ENCODE measurements around the gene KRTAP4-1.
"Not testable (repeated sequence)": the region's sequence is repeated elsewhere in the genome, so short reads cannot be mapped to it uniquely, and the experiment has no call there.

Gene KRTAP4-1

DNA sequence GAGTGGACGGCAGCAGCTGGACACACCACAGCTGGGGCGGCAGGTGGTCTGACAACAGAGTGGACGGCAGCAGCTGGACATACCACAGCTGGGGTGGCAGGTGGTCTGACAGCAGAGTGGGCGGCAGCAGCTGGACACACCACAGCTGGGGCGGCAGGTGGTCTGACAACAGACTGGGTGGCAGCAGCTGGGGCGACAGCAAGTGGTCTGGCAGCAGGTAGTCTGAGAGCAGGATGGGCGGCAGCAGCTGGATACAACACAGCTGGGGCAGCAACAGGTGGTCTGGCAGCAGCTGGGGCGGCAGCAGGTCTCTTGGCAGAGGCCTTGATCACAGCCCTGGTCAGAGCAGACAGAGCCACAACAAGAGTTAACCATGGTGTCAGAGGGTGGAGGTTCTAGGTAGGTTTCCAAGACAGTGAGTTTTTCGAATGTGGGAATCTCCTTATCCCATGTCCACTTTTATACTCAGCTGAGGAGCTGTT is at the start of gene KRTAP4-1:
KRTAP4-1 (minus strand) TSS at position 432 of the 482 bp plus-strand sequence; CDS start at position 375, 57 bp downstream.
- no peak for DNase-seq

DNA sequence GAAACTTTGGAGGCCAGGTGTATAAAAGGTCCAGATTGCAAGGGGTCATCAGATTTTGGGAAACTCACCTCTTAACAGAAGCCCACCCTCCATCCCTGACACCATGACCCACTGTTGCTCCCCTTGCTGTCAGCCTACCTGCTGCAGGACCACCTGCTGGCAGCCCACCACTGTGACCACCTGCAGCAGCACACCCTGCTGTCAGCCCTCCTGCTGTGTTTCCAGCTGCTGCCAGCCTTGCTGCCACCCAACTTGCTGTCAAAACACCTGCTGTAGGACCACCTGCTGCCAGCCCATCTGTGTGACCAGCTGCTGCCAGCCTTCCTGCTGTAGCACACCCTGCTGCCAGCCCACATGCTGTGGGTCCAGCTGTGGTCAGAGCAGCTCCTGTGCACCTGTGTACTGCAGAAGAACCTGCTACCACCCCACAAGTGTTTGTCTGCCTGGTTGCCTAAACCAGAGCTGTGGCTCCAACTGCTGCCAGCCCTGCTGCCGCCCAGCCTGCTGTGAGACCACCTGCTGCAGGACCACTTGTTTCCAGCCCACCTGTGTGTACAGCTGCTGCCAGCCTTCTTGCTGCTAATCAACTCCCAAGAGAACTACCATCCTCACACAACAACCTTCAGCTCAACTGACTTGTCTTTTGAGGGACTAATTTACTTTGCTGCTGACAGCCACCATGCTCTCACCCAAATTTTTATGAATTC is 47.8 kb upstream of the KRTAP4-1 start, which contains the start of gene KRTAP9-3:
KRTAP9-3 (plus strand) TSS at position 51 of the 707 bp plus-strand sequence; CDS start at position 104, 53 bp downstream.
- not testable (repeated sequence) for DNase-seq

DNA sequence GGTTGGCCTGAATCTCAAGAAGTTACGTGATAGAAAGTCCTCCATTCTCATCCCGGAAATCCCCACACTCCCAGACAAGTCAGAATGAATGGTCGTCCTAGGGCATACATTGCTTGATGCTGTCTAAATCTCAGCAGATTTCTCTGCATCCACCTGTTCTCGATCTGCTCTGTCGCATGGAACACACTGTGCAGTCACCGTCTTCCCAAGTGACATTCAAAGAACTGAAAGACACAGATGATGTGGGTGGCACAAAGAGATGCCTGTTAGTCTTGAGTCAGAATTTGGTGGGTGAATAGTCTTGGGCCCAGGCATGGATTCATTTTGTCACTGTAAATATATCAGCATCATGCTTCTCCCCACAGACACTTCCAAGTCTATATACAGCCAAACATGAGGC is 47.0 kb upstream of the KRTAP4-1 start:
- no peak for DNase-seq

DNA sequence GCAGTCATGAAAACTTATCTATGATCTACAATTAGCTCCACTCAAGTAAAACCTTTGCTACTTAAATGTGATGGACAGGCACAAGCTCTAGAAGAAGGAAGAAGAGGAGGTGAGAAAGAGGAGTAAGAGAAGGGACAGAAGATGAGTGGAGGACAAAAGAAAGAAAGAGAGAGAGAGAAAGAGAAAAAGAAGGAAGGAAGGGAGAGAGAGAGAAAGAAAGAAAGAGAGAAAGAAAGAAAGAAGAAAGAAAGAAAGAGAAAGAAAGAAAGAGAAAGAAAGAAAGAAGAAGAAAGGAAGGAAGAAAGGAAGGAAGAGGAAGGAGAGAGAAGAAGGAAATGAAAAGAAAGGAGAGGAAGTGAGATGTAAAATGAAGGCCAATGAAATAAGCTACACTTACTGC is 45.4 kb upstream of the KRTAP4-1 start:
- no peak for DNase-seq

DNA sequence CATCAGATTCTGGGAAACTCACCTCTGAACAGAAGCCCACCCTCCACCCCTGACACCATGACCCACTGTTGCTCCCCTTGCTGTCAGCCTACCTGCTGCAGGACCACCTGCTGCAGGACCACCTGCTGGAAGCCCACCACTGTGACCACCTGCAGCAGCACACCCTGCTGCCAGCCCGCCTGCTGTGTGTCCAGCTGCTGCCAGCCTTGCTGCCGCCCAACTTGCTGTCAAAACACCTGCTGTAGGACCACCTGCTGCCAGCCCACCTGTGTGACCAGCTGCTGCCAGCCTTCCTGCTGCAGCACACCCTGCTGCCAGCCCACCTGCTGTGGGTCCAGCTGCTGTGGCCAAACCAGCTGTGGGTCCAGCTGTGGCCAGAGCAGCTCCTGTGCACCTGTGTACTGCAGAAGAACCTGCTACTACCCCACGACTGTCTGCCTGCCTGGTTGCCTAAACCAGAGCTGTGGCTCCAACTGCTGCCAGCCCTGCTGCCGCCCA is 41.9 kb upstream of the KRTAP4-1 start, which contains the start of gene KRTAP9-2:
KRTAP9-2 (plus strand) TSS at position 51 of the 498 bp plus-strand sequence; CDS start at position 58, 7 bp downstream.
- DNase-seq, result not testable (repeated sequence)

DNA sequence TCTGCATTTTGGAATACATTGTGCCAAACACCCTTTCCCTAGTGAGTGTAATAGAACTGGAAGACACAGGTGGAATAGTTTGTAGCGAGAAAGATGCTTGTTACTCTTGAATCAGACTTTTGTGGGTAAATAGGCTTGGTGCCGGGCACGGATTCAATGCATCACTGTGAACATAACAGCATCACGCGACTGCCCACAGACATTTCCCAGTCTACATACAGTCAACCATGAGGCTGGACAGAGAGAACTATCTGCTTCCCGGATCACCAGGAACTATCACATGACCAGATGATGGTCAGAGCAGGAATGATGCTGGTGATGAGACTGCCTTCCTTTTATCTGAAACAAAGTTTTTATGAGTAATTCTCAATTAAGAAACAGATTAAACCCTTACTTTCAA is 41.3 kb upstream of the KRTAP4-1 start:
- DNase-seq, result no peak

DNA sequence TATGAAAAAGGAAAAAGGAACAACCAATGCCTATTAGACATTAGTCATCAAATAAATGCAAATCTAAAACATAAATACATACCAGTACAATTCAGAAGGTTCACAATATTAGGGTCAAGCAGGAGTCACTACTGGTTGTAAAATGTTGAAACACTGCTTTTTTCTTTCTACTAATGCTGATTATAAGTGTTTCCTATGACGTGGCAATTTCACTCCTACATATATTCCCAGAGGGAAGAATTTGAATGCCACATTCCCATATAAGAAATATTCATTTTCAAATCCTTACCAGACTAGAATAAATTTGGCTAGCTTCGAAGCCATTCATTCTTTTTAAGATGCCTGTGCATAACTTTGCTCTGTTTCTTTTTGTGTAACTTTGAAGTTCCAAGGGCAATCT is 39.1 kb upstream of the KRTAP4-1 start:
- DNase-seq, result no peak

DNA sequence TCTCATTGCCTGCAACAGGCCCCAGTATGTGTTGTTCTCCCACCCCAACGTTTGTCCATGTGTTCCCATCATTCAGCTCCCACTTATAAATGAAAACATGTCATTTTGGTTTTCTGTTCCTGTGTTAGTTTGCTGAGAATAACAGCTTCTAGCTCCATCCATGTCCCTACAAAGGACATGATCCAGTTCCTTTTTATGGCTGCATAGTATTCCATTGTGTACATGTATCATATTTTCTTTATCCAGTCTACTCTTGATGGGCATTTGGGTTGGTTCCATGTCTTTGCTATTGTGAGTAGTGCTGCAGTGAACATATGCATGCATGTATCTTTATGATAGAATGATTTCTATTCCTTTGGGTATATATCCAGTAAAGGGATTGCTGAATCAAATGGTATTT is 31.0 kb upstream of the KRTAP4-1 start:
- DNase-seq, result no peak

DNA sequence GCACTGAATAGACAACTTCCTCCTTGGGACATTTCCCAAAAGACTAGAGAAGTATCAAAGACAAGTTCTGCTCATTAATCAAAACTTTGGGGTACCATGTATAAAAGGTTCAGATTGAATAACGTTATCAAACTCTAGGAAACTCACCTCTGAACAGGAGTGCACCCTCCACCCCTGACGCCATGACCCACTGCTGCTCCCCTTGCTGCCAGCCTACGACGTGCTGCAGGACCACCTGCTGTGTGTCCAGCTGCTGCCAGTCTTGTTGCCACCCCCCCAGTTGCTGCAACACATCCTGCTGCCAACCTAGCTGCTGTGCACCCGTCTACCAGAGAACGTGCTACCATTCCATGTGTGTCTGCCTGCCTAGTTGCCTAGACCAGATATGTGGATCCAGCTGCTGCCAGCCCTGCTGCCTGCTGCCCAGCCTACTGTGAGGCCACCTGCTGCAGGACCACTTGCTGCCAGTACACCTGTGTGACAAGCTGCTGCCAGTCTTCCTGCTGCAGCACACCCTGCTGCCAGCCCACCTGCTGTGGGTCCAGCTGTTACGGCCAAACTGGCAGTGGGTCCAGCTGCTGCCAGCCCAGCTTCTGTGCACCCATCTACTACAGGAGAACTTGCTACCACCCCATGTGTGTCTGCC is 27.9 kb upstream of the KRTAP4-1 start:
- DNase-seq, result peak; percentile 75

DNA sequence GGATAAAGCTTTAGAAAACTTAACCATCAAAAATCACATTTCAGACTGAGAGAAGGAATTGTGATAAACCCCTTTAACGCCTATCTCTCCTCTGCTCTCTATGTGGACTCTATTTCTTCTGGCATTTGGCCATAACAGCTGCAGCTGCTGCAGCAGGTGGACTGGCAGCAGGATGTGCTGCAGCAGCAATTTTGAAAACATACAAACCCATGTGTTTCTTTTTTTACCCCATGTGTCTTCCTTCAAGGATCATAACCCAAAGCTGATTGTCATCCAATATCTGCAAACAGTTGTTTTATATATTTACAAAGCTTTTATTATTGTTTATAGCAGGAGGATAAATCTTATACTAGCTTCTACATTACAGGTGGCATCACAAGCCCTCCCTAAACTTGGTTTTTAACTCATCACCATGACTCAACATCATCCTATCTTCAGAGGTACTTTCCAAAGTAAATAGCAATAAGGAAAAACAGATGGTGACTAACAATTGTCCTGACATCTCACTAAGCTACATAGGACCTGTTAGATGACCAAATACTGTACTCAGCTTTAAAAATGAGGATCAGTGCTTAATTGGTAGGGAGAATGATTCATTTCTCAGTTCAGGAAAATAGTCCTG is 27.2 kb upstream of the KRTAP4-1 start:
- DNase-seq, result peak; percentile 90

DNA sequence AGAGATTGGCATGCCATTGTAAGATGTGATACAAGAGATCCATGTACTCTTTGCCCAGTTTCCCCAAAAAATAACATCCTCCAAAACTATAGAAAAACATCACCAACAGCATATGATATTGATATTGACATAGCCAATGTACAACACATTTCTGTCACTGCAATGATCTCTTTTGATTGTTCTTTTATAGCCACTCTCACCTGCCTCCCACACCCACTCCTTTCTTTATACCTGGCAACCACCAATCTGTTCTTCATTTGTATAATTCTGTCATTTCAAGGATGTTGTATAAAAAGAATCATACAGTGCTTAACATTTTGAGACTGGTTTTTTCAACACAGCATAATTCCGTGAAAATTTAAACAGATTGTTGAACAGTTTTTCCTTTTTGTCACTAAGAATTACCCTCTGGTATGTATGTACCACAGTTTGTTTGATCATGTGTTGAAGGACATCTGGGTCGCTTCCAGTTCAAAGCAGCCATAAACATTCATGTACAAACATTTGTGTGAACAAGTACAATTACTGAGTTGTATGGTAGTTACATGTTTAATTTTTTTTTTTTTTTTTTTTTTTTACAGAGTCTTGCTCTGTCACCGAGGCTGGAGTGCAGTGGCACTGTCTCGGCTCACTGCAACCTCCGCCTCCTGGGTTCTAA is 14.8 kb upstream of the KRTAP4-1 start:
- no peak for DNase-seq

DNA sequence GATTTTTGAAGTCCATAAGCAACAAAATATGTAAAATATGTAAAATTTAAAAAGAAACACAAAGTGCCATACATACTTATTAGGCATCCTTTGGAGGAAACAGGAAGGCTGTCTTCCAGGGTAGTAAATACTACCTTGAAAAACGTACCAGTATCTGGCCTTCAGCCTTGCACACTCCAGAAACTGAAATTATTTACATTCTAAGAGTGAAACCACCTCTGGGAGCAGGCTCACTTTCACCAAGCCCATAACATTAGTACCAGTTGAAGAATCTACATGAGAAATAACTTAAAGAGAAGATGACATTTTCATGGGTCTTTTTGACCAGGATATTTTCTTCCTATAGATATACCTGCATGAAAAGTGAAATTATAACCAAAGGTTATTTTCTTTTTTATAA is 11.4 kb upstream of the KRTAP4-1 start:
- DNase-seq, result no peak

DNA sequence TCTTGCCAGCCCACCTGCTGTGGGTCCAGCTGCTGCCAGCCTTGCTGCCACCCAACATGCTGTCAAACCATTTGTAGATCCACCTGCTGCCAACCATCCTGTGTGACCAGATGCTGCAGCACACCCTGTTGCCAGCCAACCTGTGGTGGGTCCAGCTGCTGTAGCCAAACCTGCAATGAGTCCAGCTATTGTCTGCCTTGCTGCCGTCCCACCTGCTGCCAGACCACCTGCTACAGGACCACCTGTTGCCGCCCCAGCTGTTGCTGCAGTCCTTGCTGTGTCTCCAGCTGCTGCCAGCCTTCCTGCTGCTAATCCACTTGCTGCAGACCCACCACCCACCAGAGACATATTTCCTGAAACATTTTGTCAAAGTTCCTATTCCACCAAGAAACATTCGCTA is 5.6 kb upstream of the KRTAP4-1 start:
- DNase-seq, result no peak

DNA sequence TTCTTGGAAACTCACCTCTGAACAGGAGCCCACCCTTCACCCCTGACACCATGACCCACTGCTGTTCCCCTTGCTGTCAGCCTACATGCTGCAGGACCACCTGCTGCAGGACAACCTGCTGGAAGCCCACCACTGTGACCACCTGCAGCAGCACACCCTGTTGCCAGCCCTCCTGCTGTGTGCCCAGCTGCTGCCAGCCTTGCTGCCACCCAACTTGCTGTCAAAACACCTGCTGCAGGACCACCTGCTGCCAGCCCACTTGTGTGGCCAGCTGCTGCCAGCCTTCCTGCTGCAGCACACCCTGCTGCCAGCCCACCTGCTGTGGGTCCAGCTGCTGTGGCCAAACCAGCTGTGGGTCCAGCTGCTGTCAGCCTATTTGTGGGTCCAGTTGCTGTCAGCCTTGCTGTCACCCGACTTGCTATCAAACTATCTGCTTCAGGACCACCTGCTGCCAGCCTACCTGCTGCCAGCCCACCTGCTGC is 5.2 kb upstream of the KRTAP4-1 start, which contains the start of gene KRTAP9-1:
KRTAP9-1 (plus strand) TSS at position 51 of the 482 bp plus-strand sequence; CDS start at position 51, 0 bp downstream.
- DNase-seq, result not testable (repeated sequence)

DNA sequence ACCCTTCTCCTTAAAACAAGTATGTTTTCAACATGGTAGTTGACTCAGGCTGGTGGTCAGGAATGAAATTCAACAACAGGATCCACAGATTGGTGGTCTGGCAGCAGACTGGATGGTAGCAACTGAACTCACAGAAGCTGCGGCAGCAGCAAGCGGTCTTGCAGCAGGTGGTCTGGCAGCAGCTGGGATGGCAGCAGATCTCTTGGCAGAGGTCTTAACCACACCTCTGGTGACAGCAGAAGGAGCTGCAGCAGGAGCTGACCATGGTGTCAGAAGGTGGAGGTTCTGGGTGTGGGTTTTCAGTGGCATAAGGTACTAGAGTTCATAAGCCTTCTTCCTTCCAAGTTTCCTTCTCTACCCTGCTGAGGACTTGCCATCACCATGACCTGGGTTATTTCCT is 2.2 kb upstream of the KRTAP4-1 start:
- DNase-seq, result peak; percentile 30

DNA sequence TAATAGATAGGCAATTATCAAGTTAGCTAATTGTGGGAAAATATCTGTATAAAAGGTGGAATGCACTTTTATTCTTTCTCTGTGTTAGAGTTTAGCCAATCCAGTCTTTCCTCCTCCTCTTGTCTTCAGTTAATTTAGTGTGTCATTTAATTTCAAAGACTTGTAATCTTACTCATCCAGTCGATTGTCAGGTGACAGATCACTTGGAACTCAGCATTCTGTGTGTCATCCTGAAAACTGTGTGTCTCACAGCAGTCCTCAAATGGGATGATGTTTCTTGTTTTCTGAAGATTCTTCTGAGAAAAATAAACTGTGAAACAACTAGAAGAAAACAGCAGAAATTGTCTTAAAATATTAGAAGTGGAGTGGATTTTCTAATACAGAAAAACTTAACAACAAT is 290 bp upstream of the KRTAP4-1 start:
- no peak for DNase-seq

DNA sequence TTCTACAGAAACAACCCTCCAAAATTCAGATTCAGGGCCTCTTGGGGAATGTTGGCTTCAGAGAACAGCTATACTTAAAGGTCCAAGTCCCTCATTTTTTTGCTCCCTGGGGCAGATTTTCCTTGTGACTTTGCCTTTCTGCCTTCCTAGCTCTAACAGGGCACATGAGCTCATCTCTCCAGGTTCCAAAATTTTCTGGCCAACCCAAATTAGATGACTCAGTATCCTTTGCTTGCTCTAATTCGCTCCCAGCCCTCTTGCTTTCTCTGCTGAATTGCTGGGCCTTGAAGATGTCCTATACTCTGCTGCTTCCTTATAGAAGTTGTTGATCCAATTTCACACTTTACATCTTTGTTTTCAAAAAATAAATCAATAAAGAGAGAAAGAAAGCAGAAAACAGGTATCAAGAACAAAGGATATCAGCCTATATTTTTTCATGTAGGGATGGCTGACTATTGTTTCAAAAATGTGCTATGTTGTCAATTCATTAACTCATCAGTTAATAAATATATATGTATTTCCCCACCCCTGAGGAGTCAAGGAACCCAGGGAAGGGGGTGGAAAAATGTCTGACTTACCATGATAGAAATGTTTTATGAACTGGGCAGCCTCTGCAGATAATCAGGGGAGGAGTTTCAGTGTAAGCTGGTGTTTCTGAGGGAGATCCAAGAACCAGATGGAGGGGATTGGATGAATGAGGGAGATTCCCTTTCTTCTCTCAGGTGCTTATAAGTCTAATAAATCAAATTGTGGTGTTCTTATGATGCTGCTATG is 5.7 kb downstream of the KRTAP4-1 start:
- no peak for DNase-seq

DNA sequence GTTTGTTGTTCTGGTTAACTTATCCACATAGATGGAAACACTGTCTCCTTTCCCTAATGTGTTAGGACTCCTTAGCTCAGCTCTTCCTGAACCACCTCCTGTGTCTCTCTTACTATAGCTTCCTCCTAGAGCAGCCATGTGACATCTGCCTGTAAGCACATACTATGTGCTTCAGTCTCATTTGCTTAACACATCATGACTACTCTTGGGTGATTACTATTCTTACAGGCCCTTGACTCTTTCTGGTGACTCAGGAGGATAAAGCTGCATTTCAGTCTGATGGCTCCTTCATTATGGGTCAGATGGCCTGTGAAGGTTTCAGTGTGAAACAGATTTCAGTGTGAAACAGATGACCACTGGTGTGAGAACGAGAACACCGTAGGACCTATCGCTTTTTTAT is 6.4 kb downstream of the KRTAP4-1 start:
- DNase-seq, result no peak

DNA sequence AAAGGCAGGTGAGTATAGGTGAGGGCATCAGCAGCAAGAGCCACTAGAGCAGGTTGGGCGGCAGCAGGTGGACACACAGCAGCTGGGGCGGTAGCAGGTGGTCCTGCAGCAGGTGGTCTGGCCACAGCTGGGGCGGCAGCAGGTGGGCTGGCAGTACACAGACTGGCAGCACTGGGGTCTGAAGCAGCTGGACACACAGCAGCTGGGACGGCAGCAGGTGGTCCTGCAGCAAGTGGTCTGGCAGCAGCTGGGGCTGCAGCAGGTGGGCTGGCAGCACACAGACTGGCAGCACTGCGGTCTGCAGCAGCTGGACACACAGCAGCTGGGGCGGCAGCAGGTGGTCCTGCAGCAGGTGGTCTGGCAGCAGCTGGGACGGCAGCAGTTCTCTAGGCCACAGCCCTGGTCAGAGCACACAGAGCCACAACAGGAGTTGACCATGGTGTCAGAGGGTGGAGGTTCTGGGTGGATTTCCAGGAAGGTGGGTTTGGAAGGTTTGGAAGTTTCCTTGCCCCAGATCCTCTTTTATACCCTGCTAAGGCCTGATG is 6.9 kb downstream of the KRTAP4-1 start, which contains the start of gene KRTAP4-2:
KRTAP4-2 (minus strand) TSS at position 495 of the 545 bp plus-strand sequence; CDS start at position 438, 57 bp downstream.
- no peak for DNase-seq

DNA sequence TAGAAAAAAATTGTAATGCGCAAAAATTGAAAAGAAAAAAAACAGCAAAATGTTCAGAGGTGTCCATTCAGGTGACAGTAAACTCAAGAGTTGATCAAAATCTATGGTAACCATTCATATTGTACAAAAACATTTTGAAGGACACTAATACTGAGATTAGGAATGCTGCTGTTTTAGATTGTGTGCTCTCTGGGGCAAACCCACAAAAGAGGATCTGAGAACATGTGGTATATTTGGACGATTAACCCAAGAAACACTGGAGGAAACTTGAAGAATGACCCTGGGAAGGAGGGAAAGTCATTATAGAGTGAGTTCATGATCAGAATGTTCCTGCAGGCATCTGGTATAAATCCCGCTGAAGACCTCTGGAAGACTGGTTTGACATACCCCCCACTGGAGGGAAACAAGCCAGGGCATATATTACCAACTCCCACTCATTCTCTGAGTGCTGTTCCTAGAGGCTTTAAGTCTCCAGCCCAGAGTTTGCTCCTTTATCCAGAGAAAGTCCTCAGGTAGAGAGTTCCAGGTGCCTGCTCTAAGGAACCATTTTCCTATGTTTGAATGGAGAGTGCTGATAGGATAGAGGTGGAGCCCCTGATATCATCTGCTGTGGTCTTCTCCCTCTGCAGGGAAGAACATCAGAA is 7.8 kb downstream of the KRTAP4-1 start:
- peak; percentile 54 for DNase-seq

DNA sequence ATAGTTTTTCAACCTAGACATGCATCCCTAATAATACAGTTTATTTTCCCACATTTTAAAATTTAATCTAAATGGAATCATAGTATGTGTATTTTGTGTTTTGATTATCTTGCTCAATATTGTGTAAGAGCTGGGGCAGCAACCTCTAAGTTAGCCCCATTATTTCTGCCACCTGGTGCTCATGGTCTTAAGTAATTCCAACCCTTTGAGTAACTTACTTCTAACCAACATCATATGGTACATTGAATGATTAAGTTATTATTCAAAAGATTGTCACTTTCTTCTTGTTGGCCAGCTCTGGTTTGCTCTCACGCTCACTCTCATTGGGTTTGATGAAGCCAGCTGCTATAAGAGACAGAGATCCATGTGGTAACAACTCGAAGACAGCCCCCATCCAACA is 12.8 kb downstream of the KRTAP4-1 start:
- no peak for DNase-seq
